HFF-Myc (cell line): ENCODE measurements around the gene CXXC5.

Experiments
- DNase-seq: peaks from one replicate; pipeline ENCODE4 v3.0.0-alpha.2; 2011; ENCODE audit warnings: low read depth; ENCODE audit errors: extremely low read depth
- H3K4me3 ChIP-seq: replicated peaks from 2 replicates; pipeline ENCODE4 v1.5.1; 2011; ENCODE audit warnings: low read depth, mild to moderate bottlenecking, control low read depth, low read length
- TF ChIP-seq, protein P1 (sequence below): IDR thresholded peaks from 2 replicates; pipeline ENCODE4 v1.5.1; 2012; ENCODE audit warnings: mild to moderate bottlenecking, low read depth, low read length, control low read depth; ENCODE audit errors: missing control alignments

Gene CXXC5

DNA sequence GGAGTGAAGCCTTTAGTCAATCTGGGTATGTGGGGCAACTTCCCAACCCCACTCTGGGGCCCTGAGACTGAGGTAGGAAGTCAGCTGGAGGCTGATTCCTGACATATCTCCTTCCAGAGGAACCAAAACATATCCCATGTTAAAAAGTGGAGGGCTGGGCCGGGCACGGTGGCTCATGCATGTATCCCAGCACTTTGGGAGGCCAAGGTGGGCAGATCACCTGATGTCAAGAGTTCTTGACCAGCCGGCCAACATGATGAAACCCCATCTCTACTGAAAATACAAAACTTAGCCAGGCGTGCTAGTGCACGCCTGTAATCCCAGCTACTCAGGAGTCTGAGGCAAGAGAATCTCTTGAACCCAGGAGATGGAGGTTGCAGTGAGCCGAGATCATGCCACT is 44.0 kb downstream of the CXXC5 start:
- no peak overlapping the region for H3K4me3 ChIP-seq
- DNase-seq: no peak
- TF ChIP-seq, protein P1, sequence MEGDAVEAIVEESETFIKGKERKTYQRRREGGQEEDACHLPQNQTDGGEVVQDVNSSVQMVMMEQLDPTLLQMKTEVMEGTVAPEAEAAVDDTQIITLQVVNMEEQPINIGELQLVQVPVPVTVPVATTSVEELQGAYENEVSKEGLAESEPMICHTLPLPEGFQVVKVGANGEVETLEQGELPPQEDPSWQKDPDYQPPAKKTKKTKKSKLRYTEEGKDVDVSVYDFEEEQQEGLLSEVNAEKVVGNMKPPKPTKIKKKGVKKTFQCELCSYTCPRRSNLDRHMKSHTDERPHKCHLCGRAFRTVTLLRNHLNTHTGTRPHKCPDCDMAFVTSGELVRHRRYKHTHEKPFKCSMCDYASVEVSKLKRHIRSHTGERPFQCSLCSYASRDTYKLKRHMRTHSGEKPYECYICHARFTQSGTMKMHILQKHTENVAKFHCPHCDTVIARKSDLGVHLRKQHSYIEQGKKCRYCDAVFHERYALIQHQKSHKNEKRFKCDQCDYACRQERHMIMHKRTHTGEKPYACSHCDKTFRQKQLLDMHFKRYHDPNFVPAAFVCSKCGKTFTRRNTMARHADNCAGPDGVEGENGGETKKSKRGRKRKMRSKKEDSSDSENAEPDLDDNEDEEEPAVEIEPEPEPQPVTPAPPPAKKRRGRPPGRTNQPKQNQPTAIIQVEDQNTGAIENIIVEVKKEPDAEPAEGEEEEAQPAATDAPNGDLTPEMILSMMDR: no peak

DNA sequence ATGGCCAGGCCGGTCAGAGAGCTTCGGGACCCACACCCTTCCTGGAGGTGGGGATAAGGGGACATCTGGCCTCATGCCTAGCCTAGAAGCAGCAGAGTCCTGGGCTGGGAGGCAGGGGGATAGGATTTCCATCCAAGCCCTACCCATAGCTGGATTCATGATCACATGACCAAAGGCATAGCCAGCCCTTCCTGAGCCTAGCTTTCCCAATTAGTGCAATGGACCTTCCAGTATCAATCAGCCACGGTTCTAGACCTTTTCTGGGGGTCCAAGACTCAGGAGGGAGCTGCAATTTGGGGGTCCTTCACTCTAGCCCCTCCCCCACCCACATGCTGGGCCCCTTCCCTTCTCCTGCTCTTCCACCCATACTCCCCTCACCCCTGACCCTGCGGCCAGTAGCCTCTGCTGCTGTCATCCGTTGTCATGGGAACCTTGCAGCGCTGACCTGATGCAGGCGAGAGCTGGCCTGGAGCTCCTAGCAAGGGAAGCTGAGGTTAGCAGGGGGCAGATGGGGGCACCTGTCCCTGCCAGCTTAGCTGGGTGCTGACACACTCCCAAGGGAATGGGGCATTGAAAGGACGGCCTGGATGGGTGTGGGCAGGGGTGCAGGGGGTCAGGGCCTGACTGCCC is 44.6 kb downstream of the CXXC5 start:
- TF ChIP-seq, protein P1: no peak
- no peak for DNase-seq
- no peak overlapping the region for H3K4me3 ChIP-seq

DNA sequence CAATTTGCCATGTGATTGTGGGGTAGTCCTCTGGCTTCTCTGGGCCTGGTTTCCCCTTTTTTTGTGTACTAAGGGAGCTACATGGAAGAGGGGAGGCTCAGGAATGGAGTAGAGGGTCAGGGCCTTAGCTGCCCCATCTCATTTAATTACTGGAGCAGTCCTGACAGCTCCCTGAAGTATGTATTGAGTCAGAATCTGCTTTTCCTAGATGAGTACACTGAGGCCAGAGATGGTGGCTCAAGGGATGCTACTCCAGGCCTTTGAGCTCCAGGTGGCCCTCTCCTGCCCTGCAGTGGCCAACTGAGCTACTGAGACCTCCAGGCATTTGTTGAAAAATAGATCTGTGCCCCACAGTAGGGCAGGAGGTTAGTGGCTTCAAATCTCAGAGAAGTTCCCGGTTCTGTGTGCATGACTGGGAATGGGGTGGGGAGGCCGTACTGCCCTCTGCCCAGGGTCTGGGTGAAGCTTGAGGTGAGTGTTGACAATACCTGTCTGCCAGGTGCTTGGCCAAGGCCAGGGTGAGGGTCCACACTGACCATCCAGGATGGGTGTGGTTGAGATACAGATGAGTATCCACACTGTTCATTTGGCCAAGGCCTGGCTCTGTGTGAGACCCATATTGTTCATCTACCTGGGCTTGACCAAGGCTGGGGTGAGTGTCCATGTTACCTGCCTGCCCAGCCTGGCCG is 45.7 kb downstream of the CXXC5 start:
- TF ChIP-seq, protein P1: no peak
- H3K4me3 ChIP-seq: no peak overlapping the region
- DNase-seq: no peak

DNA sequence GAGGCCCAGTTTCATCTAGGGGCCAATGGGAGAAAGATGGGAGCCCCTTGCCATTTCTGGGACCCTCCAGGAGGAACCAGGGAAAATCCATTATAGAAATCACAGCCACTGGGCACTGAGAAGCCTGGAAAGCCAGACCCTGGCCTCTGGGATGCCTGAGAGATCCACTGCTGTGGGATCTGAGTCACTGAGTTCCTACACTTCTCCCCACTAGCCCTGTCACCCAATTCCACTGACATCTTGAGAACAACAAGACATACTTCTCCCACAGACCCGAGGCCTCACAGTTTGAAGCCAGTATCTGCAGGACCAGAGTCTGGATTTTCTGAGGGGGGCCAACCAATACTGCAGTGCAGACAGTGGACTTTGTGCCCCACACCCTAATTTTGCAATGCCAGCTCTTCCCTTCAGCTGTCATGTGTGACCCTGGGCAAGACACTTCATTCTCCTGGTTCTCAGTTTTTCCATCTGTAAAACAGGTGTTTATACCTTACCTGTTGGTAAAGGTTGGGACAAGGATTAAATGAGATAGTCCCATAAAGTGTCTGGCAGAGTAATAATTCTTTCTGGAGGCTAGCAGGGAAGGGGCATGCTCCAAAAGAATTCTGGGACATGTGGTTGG is 46.5 kb downstream of the CXXC5 start:
- TF ChIP-seq, protein P1: no peak
- no peak for DNase-seq
- H3K4me3 ChIP-seq: no peak overlapping the region

DNA sequence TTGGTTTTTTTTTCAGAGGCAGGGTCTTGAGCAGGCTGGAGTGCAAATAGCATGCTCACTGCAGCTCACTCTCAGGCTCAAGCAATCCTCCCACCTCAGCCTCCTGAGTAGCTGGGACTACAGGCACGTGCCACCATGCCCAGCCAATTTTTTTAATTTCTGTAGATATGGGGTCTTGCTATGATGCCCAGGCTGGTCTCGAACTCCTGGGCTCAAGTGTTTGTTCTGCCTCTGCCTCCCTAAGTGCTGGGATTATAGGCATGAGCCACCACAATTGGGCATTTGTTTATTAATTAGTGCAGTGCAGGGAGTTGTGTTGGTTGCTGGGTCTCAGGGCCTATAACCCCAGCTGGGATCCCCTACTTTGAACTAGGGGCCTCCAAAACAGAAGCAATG is 47.0 kb downstream of the CXXC5 start:
- TF ChIP-seq, protein P1: no peak
- H3K4me3 ChIP-seq: no peak overlapping the region
- DNase-seq: no peak

DNA sequence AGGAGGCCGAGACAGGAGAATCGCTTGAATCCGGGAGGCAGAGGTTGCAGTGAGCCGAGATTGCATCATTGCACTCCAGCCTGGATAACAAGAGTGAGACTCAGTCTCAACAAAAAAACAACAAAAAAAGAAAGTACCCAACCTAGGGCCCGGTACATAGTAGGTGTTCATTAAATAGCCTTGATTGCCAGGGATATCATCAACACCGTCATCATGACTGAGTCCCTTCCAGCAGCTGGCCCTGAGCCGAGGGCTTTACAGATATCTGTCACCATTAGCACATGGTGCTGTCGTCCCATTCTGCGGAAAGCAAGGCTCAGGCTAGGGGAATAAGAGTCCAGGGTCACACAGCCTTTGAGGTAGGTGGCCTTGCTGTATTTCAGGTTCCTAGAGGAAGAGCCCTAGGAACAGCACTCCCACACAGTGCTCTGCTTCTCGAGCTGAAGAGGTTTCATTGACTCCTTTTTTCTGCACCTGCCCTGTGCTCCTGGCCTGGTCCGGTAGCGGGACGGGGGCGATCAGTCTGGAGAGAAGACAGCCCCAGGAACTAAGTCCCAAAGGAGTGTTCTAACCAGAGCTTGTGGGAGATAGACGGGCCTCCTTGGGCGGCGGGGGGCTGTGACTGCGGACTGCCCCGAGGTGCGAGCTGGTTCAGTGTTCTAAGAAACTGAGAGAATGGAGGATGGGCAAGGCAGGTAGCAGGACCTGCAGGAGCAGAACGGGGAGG is 48.2 kb downstream of the CXXC5 start:
- DNase-seq: no peak
- peak overlapping the region; percentile 41 for H3K4me3 ChIP-seq
- TF ChIP-seq, protein P1: no peak
